GM18517 (cell line): ENCODE data around the gene LUM.
"Not testable (repeated sequence)": the region's sequence is repeated elsewhere in the genome, so short reads cannot be mapped to it uniquely, and the experiment has no call there.

Source experiments
- ATAC-seq: cut with Tn5 transposase; IDR thresholded peaks from one replicate; pipeline ENCODE4 v1.9.1; 2021; ENCODE audit warnings: mild to moderate bottlenecking, moderate library complexity; ENCODE audit not compliant: unreplicated experiment

LUM gene

GRCh38 chr12:91109581-91110310 is 1.5 kb downstream of the LUM start:
- ATAC-seq, result no peak

GRCh38 chr12:91109148-91109564 is 2.1 kb downstream of the LUM start:
- peak; percentile 79 for ATAC-seq

- ATAC-seq, result no peak
Observed at GRCh38 chr12:91108196-91108755, 3.0 kb downstream of the LUM start.

- no peak for ATAC-seq
Observed at GRCh38 chr12:91106283-91106682, 5.0 kb downstream of the LUM start.

GRCh38 chr12:91105807-91106206 is 5.5 kb downstream of the LUM start:
- no peak for ATAC-seq

- ATAC-seq, result peak; percentile 77
Observed at GRCh38 chr12:91104812-91105466, 6.4 kb downstream of the LUM start.

- ATAC-seq, result no peak
Observed at GRCh38 chr12:91103624-91104023, 7.7 kb downstream of the LUM start.

GRCh38 chr12:91103101-91103500 is 8.2 kb downstream of the LUM start:
- no peak for ATAC-seq

- ATAC-seq, result no peak
Observed at GRCh38 chr12:91100906-91101305, 10.4 kb downstream of the LUM start.

GRCh38 chr12:91099836-91100235 is 11.5 kb downstream of the LUM start:
- no peak for ATAC-seq

GRCh38 chr12:91099341-91099740 is 12.0 kb downstream of the LUM start:
- no peak for ATAC-seq

GRCh38 chr12:91098941-91099340 is 12.4 kb downstream of the LUM start:
- no peak for ATAC-seq

GRCh38 chr12:91098461-91098860 is 12.8 kb downstream of the LUM start:
- ATAC-seq, result no peak

- no peak for ATAC-seq
Observed at GRCh38 chr12:91094957-91095356, 16.3 kb downstream of the LUM start.

GRCh38 chr12:91094032-91094662 is 17.1 kb downstream of the LUM start:
- no peak for ATAC-seq

- ATAC-seq, result no peak
Observed at GRCh38 chr12:91093341-91093740, 18.0 kb downstream of the LUM start.

GRCh38 chr12:91091916-91092715 is 19.2 kb downstream of the LUM start:
- ATAC-seq, result no peak

- not testable (repeated sequence) for ATAC-seq
Observed at GRCh38 chr12:91089953-91090352, 21.3 kb downstream of the LUM start.

- ATAC-seq, result no peak
Observed at GRCh38 chr12:91080041-91080440, 31.3 kb downstream of the LUM start.

GRCh38 chr12:91078501-91078900 is 32.8 kb downstream of the LUM start:
- ATAC-seq, result no peak
